H9 (cell line): ENCODE measurements around the gene ISYNA1. TPM values are rescaled to one million over a fixed set of nuclear protein-coding genes. Genes with fewer than 3 reads are reported as not detected.
A peak's percentile ranks its signal among the peaks of the same experiment; 100 is the strongest.

ENCODE experiments used
- DNase-seq: peaks from one replicate; pipeline ENCODE4 v3.0.0-alpha.2; 2017
- H2AFZ ChIP-seq: one replicate; pipeline ENCODE4 v1.6.1; 2013; ENCODE audit warnings: mild to moderate bottlenecking, low read length, control low read depth, moderate library complexity
- H2AK5ac ChIP-seq: 2 replicates; pipeline ENCODE4 v1.6.1; 2013; ENCODE audit warnings: low read length, control low read depth, mixed read lengths; ENCODE audit not compliant: insufficient read length
- H2BK120ac ChIP-seq: one replicate; pipeline ENCODE4 v1.6.1; 2013; ENCODE audit warnings: low read depth, mild to moderate bottlenecking, low read length, control low read depth, inconsistent platforms; ENCODE audit not compliant: poor library complexity, severe bottlenecking
- H2BK12ac ChIP-seq: 2 replicates; pipeline ENCODE4 v1.6.1; 2013; ENCODE audit warnings: low read length, control low read depth, mixed read lengths, low read depth; ENCODE audit not compliant: insufficient read length
- H2BK15ac ChIP-seq: 2 replicates; pipeline ENCODE4 v1.6.1; 2013; ENCODE audit warnings: low read depth, low read length, control low read depth
- H2BK20ac ChIP-seq: one replicate; pipeline ENCODE4 v1.6.1; 2013; ENCODE audit warnings: low read depth, mild to moderate bottlenecking, low read length, control low read depth, inconsistent platforms; ENCODE audit not compliant: poor library complexity, severe bottlenecking
- H2BK5ac ChIP-seq: 2 replicates; pipeline ENCODE4 v1.6.1; 2013; ENCODE audit warnings: low read length, control low read depth, mixed read lengths; ENCODE audit not compliant: insufficient read length
- H3K14ac ChIP-seq: 2 replicates; pipeline ENCODE4 v1.6.1; 2013; ENCODE audit warnings: low read length, control low read depth; ENCODE audit not compliant: insufficient read depth
- H3K18ac ChIP-seq: 2 replicates; pipeline ENCODE4 v1.6.1; 2013; ENCODE audit warnings: low read depth, mild to moderate bottlenecking, mixed read lengths, low read length, control low read depth; ENCODE audit not compliant: insufficient read length
- H3K23ac ChIP-seq: 2 replicates; pipeline ENCODE4 v1.6.1; 2013; ENCODE audit warnings: low read length, control low read depth, mixed read lengths, low read depth; ENCODE audit not compliant: insufficient read length
- H3K23me2 ChIP-seq: 2 replicates; pipeline ENCODE4 v1.6.1; 2013; ENCODE audit warnings: low read depth, mild to moderate bottlenecking, mixed read lengths, low read length, control low read depth; ENCODE audit not compliant: insufficient read length, poor library complexity, severe bottlenecking
- H3K27ac ChIP-seq: 2 replicates; pipeline ENCODE4 v1.5.1; 2013; ENCODE audit warnings: low read length, control low read depth, mixed read lengths, low read depth; ENCODE audit not compliant: insufficient read length
- H3K27me3 ChIP-seq: 2 replicates; pipeline ENCODE4 v1.6.1; 2013; ENCODE audit warnings: low read length, control low read depth, inconsistent platforms; ENCODE audit not compliant: insufficient read depth
- H3K4ac ChIP-seq: 2 replicates; pipeline ENCODE4 v1.6.1; 2013; ENCODE audit warnings: low read depth, mild to moderate bottlenecking, control low read depth, inconsistent platforms, low read length, moderate library complexity
- H3K4me1 ChIP-seq: 2 replicates; pipeline ENCODE4 v1.6.1; 2013; ENCODE audit warnings: low read length, control low read depth, inconsistent platforms; ENCODE audit not compliant: insufficient read depth
- H3K4me2 ChIP-seq: 2 replicates; pipeline ENCODE4 v1.6.1; 2013; ENCODE audit warnings: low read length, control low read depth, mixed read lengths; ENCODE audit not compliant: insufficient read length, insufficient read depth
- H3K56ac ChIP-seq: 2 replicates; pipeline ENCODE4 v1.6.1; 2013; ENCODE audit warnings: low read depth, mild to moderate bottlenecking, mixed read lengths, low read length, control low read depth; ENCODE audit not compliant: insufficient read length
- H3K79me1 ChIP-seq: 2 replicates; pipeline ENCODE4 v1.6.1; 2013; ENCODE audit warnings: low read depth, mild to moderate bottlenecking, moderate library complexity, low read length, control low read depth, inconsistent platforms; ENCODE audit not compliant: insufficient read depth, poor library complexity, severe bottlenecking
- H3K79me2 ChIP-seq: 2 replicates; pipeline ENCODE4 v1.6.1; 2013; ENCODE audit warnings: low read length, control low read depth, inconsistent platforms; ENCODE audit not compliant: insufficient read depth
- H3K9ac ChIP-seq: 2 replicates; pipeline ENCODE4 v1.6.1; 2013; ENCODE audit warnings: low read length, control low read depth, mixed read lengths; ENCODE audit not compliant: insufficient read length; ENCODE audit errors: extremely low read depth
- H3K9me3 ChIP-seq: one replicate; pipeline ENCODE4 v1.6.1; 2013; ENCODE audit warnings: low read depth, low read length, inconsistent platforms; ENCODE audit not compliant: control insufficient read depth
- H3T11ph ChIP-seq: one replicate; pipeline ENCODE4 v1.6.1; 2013; ENCODE audit warnings: mild to moderate bottlenecking, low read length, control low read depth, inconsistent platforms
- H4K20me1 ChIP-seq: one replicate; pipeline ENCODE4 v1.6.1; 2013; ENCODE audit not compliant: control insufficient read depth, insufficient read length, insufficient read depth
- H4K5ac ChIP-seq: 2 replicates; pipeline ENCODE4 v1.6.1; 2013; ENCODE audit warnings: low read depth, mild to moderate bottlenecking, mixed read lengths, low read length, control low read depth; ENCODE audit not compliant: insufficient read length
- H4K8ac ChIP-seq: replicated peaks from 2 replicates; pipeline ENCODE4 v1.6.1; 2013; ENCODE audit warnings: low read length, control low read depth, mixed read lengths, low read depth; ENCODE audit not compliant: insufficient read length
- H4K91ac ChIP-seq: 2 replicates; pipeline ENCODE4 v1.6.1; 2013; ENCODE audit warnings: low read depth, mild to moderate bottlenecking, moderate library complexity, mixed read lengths, low read length, control low read depth; ENCODE audit not compliant: insufficient read length
- H3K27ac Mint-ChIP-seq, 3 experiments: 2 replicates in 2 of 3; 3 replicates in 1 of 3; pipeline ENCODE4 v1.8.0; 2020 to 2021; ENCODE audit warnings: mixed read lengths in 3 of 3, mild to moderate bottlenecking in 1 of 3, moderate library complexity in 1 of 3
- H3K27me3 Mint-ChIP-seq: 2 replicates; pipeline ENCODE4 v1.8.0; 2021; ENCODE audit warnings: low read depth, mild to moderate bottlenecking, moderate library complexity, mixed read lengths
- H3K36me3 Mint-ChIP-seq, 3 experiments: 2 replicates in 2 of 3; 3 replicates in 1 of 3; pipeline ENCODE4 v1.8.0; 2020 to 2021; ENCODE audit warnings: low read depth in 3 of 3, mixed read lengths in 3 of 3; ENCODE audit not compliant: insufficient read depth in 1 of 3
- H3K4me1 Mint-ChIP-seq, 2 experiments: 2 replicates each; pipeline ENCODE4 v1.8.0; 2020; ENCODE audit warnings: mixed read lengths in 2 of 2
- H3K4me3 Mint-ChIP-seq, 2 experiments: 2 replicates in 1 of 2; 3 replicates in 1 of 2; pipeline ENCODE4 v1.8.0; 2020 to 2021; ENCODE audit warnings: mild to moderate bottlenecking in 2 of 2, mixed read lengths in 2 of 2, moderate library complexity in 1 of 2
- H3K9me3 Mint-ChIP-seq, 2 experiments: 2 replicates in 1 of 2; 3 replicates in 1 of 2; pipeline ENCODE4 v1.8.0; 2020; ENCODE audit warnings: mild to moderate bottlenecking in 2 of 2, mixed read lengths in 2 of 2, moderate library complexity in 1 of 2
- CTCF ChIP-seq: fragments of 200-600 bp; sonication (generic); conservative IDR thresholded peaks from 3 replicates; pipeline ENCODE4 v1.8.0; 2021; ENCODE audit warnings: antibody characterized with exemption, mild to moderate bottlenecking
- WGBS: extraction: QIAGEN DNeasy Blood & Tissue Kit; methylation state at CpG from one replicate; pipeline ENCODE4 v1.1.7; 2013; ENCODE audit warnings: missing lambda C conversion rate, low lambda C conversion rate, mixed read lengths; ENCODE audit not compliant: insufficient read length; ENCODE audit errors: extremely low coverage; 5-methylcytosine and 5-hydroxymethylcytosine counted together
- total RNA-seq: library from RNA; stranded (reverse); gene quantifications from 2 replicates; pipeline ENCODE4 v1.2.1, GENCODE V29; 2021

ISYNA1 gene
- total RNA-seq, 1 experiment from 2014 or later = 241 TPM

- no CpG with 5 or more reads among the region's 33 CpGs for WGBS
- Histone ChIP-seq H3K23ac (no peak within 1 kb of the TSS), H3K9ac (no peak within 1 kb of the TSS), H2BK5ac (no peak within 1 kb of the TSS), H3K27me3 (no peaks in the 10 kb centered on the region), H2BK120ac (no peak within 1 kb of the TSS), H3K14ac (no peak within 1 kb of the TSS), H3K23me2 (no peaks in the 10 kb centered on the region), H2BK20ac (no peak within 1 kb of the TSS), H2BK12ac (no peak within 1 kb of the TSS), H4K5ac (no peak within 1 kb of the TSS), H3K4me2 (peak within 1 kb of the TSS; percentile 5), H3K27ac (no peak within 1 kb of the TSS), H3K9me3 (no peaks in the 10 kb centered on the region), H3K4me1 (no peaks in the 10 kb centered on the region), H3K4ac (no peak within 1 kb of the TSS), H4K20me1 (no peaks in the 10 kb centered on the region), H4K8ac (no peak within 1 kb of the TSS), H2AK5ac (no peak within 1 kb of the TSS), H3K79me2 (no peaks in the 10 kb centered on the region), H3K18ac (no peak within 1 kb of the TSS), H3K79me1 (no peaks in the 10 kb centered on the region), H4K91ac (no peak within 1 kb of the TSS), H3K56ac (no peak within 1 kb of the TSS), H3T11ph (no peak within 1 kb of the TSS), H2AFZ (no peak within 1 kb of the TSS), H2BK15ac (no peak within 1 kb of the TSS)
- TF ChIP-seq CTCF = peak; percentile 90
- Mint-ChIP-seq H3K27me3 (peaks cover 37% of the 10 kb centered on the region), H3K4me1 (peaks cover 19 to 24% of the 10 kb centered on the region in 2 experiments), H3K27ac (peak within 1 kb of the TSS in 2 of 3 experiments; percentile 79 to 84; a peak in 4 of 7 replicates), H3K9me3 (no peaks in the 10 kb centered on the region), H3K36me3 (peaks cover 0 to 5% (median 5%) of the 10 kb centered on the region in 3 experiments; a peak in 1 of 7 replicates), H3K4me3 (peak within 1 kb of the TSS in 1 of 2 experiments; percentile 65; a peak in 3 of 5 replicates)
- DNase-seq = peak; percentile 94
Observed at GRCh38 chr19:18385675-18386542, 52.0 kb downstream of the ISYNA1 start, which contains the start of gene GDF15. TSS of gene GDF15 (plus strand) at chr19:18386158. CDS start at chr19:18386190, 32 bp downstream.
